Testis (tissue), 2 donors: Measurements from ENCODE around the gene DMD.

ENCODE experiments used
- CTCF ChIP-seq, 3 experiments: fragments of 450-650 bp in 2 of 3; fragments of 200-600 bp in 1 of 3; sonication (generic) in 1 of 3; IDR thresholded peaks; one replicate each; pipeline ENCODE4 v1.5.1; 2016 to 2019; ENCODE audit warnings: antibody characterized with exemption in 3 of 3, mild to moderate bottlenecking in 2 of 3, moderate library complexity in 1 of 3
- POLR2A ChIP-seq: fragments of 450-650 bp; IDR thresholded peaks from one replicate; pipeline ENCODE4 v1.6.1; 2017; ENCODE audit warnings: antibody characterized with exemption, mild to moderate bottlenecking, moderate library complexity

- TF ChIP-seq POLR2A (no peak), CTCF (IDR thresholded peaks at IDR 0.05) (no peak)
These were observed 1671.0 kb downstream of the DMD start for GRCh38 chrX:31540313-31540712.
